ENCODE data around the gene MAP1A. TPM values are rescaled to one million over a fixed set of nuclear protein-coding genes. Genes with fewer than 3 reads are reported as not detected.

The MAP1A gene
- total RNA-seq, 1 donor from 2014 or later = 10.8 TPM

Other genes with a start within 250 kb of the MAP1A start
- gene TGM7, start 215.4 kb upstream of the MAP1A start, total RNA-seq = not detected in 2 replicates
- 2.6 and 6.7 TPM in 2 replicates for gene LCMT2, start 187.0 kb upstream of the MAP1A start, total RNA-seq
- 5.7 and 14.5 TPM in 2 replicates for gene ZSCAN29, start 146.6 kb upstream of the MAP1A start, total RNA-seq
- gene TUBGCP4, start 146.5 kb upstream of the MAP1A start, total RNA-seq = 9.0 and 11.3 TPM in 2 replicates
- gene TP53BP1, start 24.5 kb upstream of the MAP1A start, total RNA-seq = 41.6 and 62.0 TPM in 2 replicates
- gene PPIP5K1, start 72.6 kb downstream of the MAP1A start, total RNA-seq = 10.8 and 13.1 TPM in 2 replicates
- gene CKMT1B, start 76.4 kb downstream of the MAP1A start, total RNA-seq = not detected in 2 replicates
- 0.15 TPM in 1 of 2 replicates, not detected in the other for gene STRC, start 101.2 kb downstream of the MAP1A start, total RNA-seq
- 0.10 and 0.29 TPM in 2 replicates for gene CATSPER2, start 131.2 kb downstream of the MAP1A start, total RNA-seq
- gene CKMT1A, start 176.3 kb downstream of the MAP1A start, total RNA-seq = not detected in 2 replicates
- gene PDIA3, start 228.8 kb downstream of the MAP1A start, total RNA-seq = 425 and 497 TPM in 2 replicates

Data from glomerular endothelial cell (primary cell).